Ureter (tissue), 1 donor: ENCODE measurements around the gene GPHA2. TPM values are rescaled to one million over a fixed set of nuclear protein-coding genes. Genes with fewer than 3 reads are reported as not detected.

Experiments used
- DNase-seq: peaks from one replicate; pipeline ENCODE4 v3.0.0-alpha.2; 2020; ENCODE audit warnings: low spot score
- total RNA-seq: library from RNA; stranded (reverse); gene quantifications from one replicate; pipeline ENCODE4 v1.2.4, GENCODE V29; 2023
- donor health status: DM: yes; HTN: yes; CAD: no.

The GPHA2 gene
- total RNA-seq, 1 donor from 2014 or later, result not detected

DNA sequence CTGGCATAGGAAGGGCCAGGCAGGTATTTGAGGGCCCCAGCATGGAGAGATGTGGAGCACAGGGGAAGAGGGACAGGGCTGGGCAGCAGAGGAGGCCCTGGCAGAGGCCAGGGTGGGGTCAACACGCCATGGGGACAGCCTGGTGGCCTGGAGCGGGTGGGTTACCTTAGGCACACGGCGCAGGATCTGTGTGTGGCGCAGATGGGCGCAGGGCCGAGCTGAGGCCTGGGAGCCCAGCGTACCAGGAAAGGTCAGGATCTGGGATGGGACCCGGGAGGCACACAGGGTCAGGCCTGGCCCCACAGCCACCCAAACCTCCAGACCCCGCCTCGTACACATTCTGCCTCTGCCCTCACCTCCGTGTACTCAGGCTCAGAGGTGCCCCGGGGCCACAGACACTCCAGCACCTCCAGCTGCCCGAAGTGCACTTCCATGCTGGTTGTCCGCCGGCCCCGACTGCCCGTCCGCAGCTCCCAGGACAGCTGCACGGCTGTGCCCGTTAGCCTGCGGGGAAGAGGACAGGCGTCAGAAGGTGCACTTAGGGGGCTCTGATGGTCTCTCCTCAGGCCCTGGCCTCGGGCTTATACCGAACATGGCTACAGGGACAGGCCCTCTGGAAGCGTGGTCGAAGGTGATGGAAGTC, 25.1 kb downstream of the GPHA2 start:
- DNase-seq, result no peak

GRCh38 chr11:64909653-64910343, 25.9 kb downstream of the GPHA2 start:
- no peak for DNase-seq

- DNase-seq, result no peak
These were observed 26.9 kb downstream of the GPHA2 start for GRCh38 chr11:64908766-64909165.

DNA sequence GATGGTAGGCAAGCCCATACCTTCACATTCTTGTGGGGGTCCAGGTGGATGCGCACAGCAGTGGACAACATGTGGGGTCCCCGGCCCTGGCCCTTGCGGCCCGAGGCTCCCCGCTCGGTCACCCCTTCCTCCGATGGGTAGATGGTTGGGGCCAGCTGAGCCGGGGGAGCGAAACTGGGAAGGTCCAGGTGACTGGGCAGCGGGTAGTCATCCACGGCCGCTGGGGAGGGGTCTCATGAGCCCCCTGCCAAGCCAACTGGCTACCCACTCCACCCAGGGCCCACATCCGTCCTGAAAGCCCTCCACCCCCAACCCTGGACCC, 29.4 kb downstream of the GPHA2 start:
- no peak for DNase-seq

DNA sequence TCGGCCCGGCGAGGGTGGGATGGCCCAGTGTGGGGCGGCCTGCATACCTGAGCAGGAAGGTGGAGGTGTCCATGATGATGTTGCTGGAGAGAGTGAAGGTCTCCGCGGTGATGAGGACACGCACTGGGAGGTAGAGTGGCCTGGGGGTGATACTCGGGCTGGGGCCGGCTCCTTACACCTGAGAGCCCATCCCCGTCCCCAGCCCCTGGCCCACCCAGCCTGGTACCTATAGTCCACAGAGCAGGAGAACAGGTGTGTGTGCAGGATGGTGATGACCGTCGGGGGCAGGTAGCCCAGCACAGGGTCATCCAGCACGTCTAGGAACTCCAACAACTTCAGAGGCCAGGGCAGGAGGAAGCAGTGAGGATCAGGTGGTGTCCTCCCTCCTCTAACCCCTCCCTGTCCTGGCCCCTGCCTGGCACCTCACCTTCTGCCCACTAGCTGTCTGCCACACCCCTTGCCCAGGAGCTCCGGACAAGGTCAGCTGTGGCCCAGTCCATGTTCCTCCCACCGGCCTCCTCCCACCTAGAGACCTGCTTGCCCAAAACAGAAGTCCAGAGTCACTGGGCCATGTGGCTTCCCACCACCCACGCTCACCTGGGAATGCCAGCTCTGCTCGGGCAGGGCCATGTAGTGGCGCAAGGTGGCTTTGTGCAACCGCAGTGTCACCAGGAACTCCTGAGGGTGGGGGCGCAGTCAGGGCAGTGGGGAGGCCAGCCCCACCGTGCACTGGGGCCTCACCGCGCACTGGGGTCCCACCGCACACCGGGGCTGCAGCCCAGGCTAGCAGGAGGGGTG, 30.0 kb downstream of the GPHA2 start:
- DNase-seq, result no peak

GRCh38 chr11:64903291-64903833, 32.3 kb downstream of the GPHA2 start:
- DNase-seq, result no peak

DNA sequence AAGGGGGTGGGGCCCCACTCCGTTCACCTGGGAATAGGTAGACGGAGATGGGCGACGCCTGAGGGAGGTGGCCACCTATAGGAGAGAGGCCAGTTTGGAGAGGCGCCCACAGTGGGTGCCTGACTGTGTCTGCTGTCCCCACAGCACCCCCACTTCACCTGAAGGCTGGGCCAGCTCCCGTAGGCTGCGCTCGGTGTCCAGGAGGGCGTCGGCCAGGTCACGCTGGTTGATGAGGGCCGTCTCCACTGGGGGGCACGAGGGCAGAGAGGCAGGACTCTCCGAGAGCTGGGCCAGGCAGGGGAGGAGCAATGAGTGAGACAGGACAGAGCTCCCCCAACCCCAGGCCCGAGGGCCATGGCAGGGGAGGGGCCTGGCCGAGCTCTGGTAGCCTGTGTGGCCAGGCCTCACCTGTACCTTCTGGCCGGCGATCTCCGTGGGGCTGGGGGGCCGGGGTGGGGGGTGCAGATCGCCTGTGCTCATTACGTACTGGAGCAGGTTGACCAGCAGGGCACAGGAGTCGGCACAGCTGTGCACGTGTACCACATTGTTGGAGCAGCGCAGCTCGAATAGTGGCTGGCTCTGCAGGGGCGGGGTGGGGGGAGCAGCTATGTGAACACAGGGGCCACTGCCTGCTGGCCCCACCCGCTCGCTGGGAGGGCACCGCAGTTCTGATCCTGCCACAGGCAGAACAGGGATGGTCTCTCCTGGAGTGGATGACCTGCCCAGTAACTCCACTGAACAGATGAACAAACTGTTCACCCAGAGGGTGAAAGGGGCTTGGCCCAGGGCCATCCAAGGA, 33.4 kb downstream of the GPHA2 start:
- no peak for DNase-seq

GRCh38 chr11:64900774-64901173, 34.9 kb downstream of the GPHA2 start:
- no peak for DNase-seq

GRCh38 chr11:64900263-64900678, 35.4 kb downstream of the GPHA2 start:
- no peak for DNase-seq

DNA sequence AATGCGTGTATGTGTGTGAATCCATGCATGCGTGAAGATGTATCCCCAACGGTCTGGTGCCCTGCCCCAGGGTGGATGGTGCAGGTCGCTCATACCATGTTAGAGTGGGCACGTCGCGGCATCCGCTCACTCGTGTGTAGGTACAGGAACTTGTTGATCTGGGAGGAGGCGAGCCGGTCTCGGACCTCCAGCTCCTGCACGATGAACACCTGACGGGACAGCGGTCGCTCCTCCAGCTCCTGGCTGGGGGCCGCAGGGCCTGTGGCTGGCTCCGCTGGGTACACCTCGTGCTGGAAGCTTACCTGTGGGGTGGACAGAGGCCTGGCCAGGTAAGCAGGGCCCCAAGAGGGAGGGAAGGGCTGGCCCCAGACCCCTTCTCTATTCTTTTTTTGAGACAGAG, 37.2 kb downstream of the GPHA2 start:
- no peak for DNase-seq

DNA sequence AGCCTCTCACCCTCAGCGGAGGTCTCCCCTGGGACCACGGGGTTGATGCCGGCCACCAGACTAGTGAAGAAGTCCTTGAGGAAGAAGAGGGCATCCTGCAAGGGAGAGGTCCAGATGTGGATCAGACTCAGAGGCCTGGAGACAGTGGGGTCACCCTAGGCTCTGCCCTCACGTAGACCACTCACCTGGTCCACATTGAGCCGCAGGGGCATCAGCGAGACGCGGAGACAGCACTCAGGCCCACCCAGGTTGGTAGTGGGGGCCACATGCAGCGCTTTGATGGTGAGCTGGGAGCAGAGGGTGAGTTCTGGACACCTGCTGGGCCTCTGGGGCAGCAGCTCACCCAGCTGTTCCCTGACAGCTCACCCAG, 37.6 kb downstream of the GPHA2 start:
- no peak for DNase-seq

GRCh38 chr11:64897381-64898075, 38.2 kb downstream of the GPHA2 start:
- DNase-seq, result no peak

DNA sequence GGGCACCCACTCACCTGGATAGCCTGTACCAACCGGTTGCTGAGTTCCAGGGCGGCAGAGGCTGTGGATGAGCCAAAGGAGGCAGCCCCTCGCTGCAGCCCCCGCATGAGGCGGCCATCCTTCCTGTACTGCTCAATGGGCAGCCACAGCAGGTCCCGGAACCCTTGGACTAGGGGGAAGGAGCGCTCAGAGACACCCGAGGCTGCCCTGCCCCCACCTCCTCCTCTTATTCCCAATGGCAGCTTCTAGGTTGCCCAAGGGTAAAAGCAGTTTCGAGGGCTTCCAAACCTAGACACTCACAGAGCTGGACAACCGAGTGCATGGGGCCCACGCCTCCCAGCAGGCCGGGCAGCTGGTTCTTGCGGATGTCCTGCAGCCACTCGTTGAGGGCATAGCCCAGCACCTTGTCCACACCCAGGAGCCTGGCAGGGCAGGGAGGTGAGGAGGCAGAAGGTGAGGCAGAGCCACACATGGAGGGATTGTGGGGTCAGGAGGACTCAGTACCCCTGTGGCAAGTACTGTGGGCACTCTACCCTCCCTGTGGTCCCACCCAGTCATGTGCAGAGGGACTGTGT, 39.2 kb downstream of the GPHA2 start:
- DNase-seq, result no peak

DNA sequence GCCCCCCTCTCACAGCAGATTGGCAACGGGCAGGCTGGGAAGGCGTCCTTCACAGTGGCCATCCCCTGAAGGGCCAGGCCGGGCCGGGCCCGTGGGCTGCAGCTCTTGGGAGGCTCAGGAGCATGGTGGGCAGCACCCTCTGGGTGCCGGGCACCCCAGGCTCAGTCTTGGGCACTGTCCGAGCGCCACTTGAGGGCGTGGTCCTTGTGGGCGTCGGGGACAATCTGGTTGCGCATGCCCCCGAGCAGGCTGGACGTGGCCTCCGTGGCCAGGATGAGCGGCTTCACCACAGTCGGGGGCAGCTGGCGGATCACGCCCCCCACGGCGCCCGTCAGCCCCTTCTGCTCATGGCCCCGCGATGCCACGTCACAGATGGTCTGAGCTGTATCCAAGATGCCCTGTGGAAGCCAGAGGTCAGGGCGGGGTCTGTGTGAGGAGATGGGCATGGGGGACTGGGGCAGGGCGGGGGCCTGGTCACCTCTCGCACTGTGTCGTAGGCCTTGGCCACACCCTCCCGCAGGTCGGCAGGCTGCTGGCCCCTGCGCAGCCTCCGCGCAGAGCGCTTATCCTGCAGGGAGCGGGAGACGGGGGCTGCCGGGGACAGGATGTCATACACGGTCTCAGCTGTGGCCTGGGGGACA, 40.8 kb downstream of the GPHA2 start:
- DNase-seq, result no peak

DNA sequence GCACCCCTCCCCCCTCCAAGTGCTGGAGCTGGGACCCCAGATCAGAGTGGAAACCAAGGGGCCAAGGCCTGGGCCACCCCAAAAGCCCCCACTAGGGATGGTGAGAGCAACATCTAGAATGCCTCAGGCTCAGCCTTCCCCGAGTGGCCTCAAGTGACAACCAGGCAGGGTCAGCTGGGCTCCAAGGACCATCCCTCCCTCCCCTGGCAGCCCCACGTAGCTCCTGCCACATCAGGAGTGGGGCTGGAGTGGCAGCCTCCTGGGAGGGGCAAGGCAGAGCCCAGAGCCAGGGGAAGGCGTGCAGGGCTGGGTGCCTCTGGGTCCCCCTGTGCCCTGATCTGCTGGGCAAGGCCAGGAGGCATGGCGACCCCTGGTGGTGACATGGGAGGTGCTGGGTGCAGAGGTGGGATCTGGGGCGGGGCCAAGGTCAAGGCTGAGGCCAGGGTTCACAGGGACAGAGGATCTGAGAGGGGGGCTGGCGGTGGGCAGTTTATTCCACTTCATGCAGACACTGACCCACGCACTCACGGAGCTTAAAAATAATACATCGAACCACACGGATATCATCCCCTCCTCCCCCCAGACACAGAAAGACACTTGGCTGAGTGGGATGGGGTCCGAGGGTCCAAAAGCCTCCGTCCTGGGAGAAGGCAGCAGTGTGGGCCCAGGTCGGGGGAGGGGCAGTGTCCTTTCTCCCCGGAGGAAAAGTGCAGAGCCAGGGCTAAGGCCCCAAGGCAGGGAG, 41.5 kb downstream of the GPHA2 start:
- peak; percentile 83 for DNase-seq

DNA sequence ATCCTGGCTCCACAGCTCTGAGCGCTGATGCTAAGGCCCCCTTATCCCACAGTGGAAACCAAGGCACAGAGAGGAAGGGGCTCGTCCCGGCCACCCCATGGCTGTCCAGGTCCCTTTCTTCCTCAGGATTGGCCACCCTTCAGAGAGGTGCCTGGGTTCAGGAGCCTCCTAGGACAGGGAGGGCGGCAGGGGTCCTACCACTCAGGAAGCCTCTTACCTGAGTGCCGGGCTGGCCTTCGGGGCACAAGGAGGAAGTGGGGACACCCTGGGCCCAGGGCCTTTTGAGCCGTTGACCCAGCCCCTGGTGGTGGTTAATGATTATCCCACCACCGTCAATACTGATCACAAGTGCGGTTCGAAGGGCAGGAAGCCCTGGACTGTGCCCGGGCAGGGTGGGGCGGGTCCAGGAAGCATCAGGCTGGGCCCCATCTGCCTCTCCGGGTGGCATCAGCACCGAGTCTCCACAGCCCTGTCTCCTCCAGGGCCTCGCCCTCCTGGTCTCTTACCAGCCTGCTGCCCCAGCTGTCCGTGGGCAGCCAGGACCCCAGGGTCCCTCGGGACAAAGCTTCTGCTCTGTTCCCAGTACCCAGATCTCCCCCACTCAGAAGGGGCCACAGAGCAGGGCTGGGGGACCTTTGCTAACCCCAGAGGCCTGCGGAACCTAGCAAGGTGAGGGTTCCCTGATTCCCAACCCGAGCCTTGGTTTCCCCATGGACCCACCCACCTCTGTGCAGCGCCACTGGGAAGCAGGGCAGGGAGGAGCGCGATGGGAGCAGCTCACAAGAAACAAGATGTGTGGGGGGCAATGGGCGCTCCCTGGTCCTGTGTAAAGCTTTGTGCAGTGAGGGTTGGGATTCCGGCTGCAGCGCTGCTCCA, 42.3 kb downstream of the GPHA2 start:
- DNase-seq, result no peak

GRCh38 chr11:64892838-64893193, 42.9 kb downstream of the GPHA2 start:
- DNase-seq, result no peak

DNA sequence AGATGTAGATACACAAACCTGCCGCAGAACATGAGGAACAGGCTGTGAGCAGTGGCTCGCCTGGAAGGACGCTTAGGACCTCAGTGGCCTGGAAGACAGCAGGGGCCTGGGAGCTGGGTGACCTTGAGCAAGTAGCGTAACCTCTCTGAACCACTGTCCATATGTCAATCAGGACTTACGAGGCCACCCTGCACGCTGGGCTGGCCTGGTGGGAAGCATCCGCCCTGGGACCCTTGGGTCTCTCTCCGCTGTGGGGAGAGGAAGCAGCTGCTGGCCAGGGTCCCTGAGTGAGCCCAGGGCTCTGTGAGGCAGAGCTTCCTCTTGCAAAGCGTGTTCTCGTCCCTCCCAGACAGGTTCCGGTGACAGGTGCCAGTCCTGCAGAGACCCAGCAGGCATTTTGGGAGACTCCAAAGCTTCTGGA, 43.3 kb downstream of the GPHA2 start:
- no peak for DNase-seq

DNA sequence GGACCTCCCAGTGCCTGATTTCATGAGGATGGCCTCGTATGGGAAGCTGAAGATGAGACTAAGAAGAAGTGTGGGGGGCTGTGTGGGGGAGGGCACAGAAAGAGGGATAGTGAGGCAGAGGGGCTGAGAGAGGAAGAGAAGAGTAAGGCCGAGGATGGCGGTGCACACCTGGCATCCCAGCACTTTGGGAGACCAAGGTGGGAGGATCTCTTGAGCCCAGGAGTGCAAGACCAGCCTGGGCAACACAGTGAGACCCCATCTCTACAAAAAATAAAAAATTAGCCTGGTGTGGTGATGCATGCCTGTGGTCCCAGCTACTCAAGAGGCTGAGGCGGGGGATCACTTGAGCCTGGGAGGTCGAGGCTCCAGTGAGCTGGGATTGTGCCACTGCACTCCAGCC, 43.8 kb downstream of the GPHA2 start:
- DNase-seq, result no peak
